BE2C (cell line): Measurements from ENCODE around the gene PDE2A.

Experiments used
- DNase-seq: peaks from one replicate; pipeline ENCODE4 v3.0.0-alpha.2; 2020
- H3K27me3 ChIP-seq: fragments of 250-450 bp; sonication (Bioruptor Pico); 2 replicates; pipeline ENCODE4 v1.5.1; 2020; ENCODE audit warnings: mild to moderate bottlenecking
- H3K36me3 ChIP-seq: fragments of 250-450 bp; sonication (Bioruptor Pico); 2 replicates; pipeline ENCODE4 v1.5.1; 2020; ENCODE audit warnings: mild to moderate bottlenecking
- H3K4me1 ChIP-seq: fragments of 250-450 bp; sonication (Bioruptor Pico); 2 replicates; pipeline ENCODE4 v1.5.1; 2020
- H3K4me3 ChIP-seq: 2 replicates; pipeline ENCODE4 v1.5.1; 2011; ENCODE audit warnings: low read depth, low read length
- H3K9me3 ChIP-seq: fragments of 250-450 bp; sonication (Bioruptor Pico); 2 replicates; pipeline ENCODE4 v1.5.1; 2020
- TF ChIP-seq, protein P1 (sequence below): IDR thresholded peaks from 2 replicates; pipeline ENCODE4 v1.5.1; 2012; ENCODE audit warnings: mild to moderate bottlenecking, low read depth, low read length

Gene PDE2A

DNA sequence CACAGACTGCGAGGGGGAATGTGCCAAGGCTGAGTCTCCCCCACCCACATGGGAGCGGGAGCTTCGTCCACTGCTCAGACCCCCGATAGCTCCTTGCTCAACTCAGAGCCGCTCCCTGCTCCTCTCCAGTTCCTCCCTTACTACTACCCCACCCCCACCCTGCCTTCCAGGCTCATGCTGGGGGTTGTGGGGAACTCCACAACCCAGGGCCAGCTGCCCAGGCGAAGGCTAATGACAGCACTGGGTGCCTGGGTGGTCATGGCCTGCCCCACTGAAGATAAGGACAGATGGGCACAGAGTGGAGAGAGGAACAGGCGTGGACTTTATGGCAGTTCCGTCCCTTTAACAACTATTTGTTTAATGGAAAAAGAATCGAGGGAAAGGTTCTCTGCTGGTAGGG is 73.7 kb downstream of the PDE2A start:
- H3K27me3 ChIP-seq: no peaks in the 10 kb centered on the region
- no peak overlapping the region for H3K4me3 ChIP-seq
- H3K4me1 ChIP-seq: peaks cover 6% of the 10 kb centered on the region; the same call in 1 of the 2 replicates
- no peak for DNase-seq
- TF ChIP-seq, protein P1, sequence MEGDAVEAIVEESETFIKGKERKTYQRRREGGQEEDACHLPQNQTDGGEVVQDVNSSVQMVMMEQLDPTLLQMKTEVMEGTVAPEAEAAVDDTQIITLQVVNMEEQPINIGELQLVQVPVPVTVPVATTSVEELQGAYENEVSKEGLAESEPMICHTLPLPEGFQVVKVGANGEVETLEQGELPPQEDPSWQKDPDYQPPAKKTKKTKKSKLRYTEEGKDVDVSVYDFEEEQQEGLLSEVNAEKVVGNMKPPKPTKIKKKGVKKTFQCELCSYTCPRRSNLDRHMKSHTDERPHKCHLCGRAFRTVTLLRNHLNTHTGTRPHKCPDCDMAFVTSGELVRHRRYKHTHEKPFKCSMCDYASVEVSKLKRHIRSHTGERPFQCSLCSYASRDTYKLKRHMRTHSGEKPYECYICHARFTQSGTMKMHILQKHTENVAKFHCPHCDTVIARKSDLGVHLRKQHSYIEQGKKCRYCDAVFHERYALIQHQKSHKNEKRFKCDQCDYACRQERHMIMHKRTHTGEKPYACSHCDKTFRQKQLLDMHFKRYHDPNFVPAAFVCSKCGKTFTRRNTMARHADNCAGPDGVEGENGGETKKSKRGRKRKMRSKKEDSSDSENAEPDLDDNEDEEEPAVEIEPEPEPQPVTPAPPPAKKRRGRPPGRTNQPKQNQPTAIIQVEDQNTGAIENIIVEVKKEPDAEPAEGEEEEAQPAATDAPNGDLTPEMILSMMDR: no peak
- H3K9me3 ChIP-seq: no peaks in the 10 kb centered on the region
- peaks cover 59% of the 10 kb centered on the region for H3K36me3 ChIP-seq

DNA sequence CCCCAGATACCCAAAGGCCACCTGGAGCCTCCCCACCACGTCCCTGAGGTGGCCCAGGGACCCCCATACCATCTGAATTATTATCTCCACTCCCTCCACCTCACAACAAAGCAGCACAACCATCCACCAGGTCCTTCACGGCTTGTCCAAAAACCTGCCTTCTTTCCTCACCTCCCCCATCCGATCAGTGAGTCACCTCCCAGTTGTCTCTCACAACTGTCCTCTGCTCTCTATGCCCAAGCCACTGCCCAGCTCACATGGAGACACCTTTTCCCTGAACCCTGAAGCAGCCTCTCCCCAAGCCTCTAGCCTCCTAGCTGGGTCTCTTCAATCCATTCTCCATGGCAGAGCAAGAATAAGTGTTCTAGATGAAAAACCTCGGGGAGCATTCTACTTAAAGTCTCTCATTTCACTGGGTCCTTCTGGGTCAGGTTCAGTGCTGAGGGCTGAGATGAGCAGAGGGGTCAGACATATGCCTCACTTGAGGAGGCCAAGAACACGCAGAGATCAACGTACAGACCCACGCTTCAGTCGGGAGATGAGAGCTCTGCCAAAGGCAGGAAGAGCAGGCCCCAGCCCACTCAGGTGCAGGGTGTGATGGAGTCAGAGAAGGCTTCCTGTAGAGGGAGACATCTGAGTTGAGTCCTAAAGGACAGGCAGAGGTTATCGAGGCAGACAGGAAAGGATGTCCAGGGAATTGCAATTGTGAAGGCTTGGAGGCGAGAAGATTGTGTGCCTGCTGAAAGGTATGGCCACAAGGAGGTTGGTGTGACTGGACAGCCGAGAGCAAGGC is 74.7 kb downstream of the PDE2A start:
- Histone ChIP-seq H3K27me3 (no peaks in the 10 kb centered on the region), H3K36me3 (peaks cover 49% of the 10 kb centered on the region), H3K9me3 (no peaks in the 10 kb centered on the region), H3K4me3 (no peak overlapping the region), H3K4me1 (peaks cover 6% of the 10 kb centered on the region; the same call in 1 of the 2 replicates)
- DNase-seq: no peak
- TF ChIP-seq, protein P1: no peak

DNA sequence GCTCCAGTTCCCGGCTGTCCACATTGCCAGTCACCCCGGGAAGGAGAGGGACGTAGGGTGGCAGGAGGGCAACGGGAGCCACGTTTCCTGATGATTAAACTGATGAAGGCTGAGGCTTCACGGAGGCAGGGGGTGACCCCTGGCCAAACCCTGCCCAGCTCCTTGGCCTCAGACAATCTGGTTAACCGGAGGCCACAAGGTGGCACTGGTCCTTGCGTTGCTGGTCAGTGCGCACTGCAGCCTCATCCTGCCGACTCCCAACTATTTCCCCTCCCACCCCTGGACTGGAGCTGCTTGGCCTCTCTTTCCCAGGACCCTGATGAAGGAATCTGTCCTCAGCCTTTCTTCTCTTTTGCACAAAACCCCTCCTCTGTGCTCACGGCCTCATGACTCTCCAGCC is 75.3 kb downstream of the PDE2A start:
- Histone ChIP-seq H3K9me3 (no peaks in the 10 kb centered on the region), H3K4me1 (peaks cover 6% of the 10 kb centered on the region; the same call in 1 of the 2 replicates), H3K4me3 (no peak overlapping the region), H3K36me3 (peaks cover 42% of the 10 kb centered on the region), H3K27me3 (no peaks in the 10 kb centered on the region)
- DNase-seq: peak; percentile 52
- TF ChIP-seq, protein P1: peak; percentile 55

DNA sequence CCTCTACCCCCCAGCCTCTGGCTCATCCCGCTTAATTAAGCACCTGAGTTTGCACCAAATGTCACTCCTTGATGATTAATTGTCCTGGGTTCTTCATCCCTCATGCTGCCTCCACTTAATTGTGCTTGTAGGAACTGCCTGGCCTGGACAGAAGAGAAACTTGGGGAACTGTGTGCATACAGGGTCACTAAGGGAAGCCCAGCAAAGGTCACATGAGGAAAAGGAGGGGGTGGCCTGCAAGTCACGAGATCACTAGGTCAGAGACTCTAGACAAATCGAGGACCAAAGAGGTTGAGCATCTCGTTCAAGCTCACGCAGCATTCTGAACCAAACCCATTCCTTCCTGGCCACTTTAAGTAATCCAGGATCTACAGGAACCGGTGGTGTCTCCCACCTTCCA is 75.8 kb downstream of the PDE2A start:
- TF ChIP-seq, protein P1: no peak
- Histone ChIP-seq H3K4me3 (no peak overlapping the region), H3K36me3 (peaks cover 38% of the 10 kb centered on the region), H3K9me3 (no peaks in the 10 kb centered on the region), H3K27me3 (no peaks in the 10 kb centered on the region), H3K4me1 (peaks cover 6% of the 10 kb centered on the region; the same call in 1 of the 2 replicates)
- no peak for DNase-seq

DNA sequence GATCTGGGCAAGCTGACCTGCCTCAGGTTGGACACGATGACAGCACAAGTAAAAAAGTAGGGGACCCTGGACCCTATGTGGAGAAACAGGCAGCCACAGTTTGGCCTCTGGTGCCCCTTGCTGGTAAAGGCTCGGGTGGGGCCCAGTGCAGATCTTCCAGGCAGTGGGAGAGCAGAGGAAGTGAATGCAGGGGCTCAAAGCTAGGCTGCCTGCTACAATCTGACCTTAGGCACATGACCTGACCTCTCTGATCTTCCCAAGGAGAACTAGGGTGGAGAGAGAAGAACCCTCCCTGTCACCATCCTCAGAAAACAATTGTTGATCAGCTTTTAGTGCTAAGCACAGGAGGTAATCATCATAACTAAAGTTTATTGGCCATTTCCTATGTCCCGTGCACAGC is 76.5 kb downstream of the PDE2A start:
- H3K27me3 ChIP-seq: no peaks in the 10 kb centered on the region
- DNase-seq: no peak
- peaks cover 32% of the 10 kb centered on the region for H3K36me3 ChIP-seq
- no peak overlapping the region for H3K4me3 ChIP-seq
- no peaks in the 10 kb centered on the region for H3K9me3 ChIP-seq
- H3K4me1 ChIP-seq: peaks cover 6% of the 10 kb centered on the region; the same call in 1 of the 2 replicates
- TF ChIP-seq, protein P1: no peak

DNA sequence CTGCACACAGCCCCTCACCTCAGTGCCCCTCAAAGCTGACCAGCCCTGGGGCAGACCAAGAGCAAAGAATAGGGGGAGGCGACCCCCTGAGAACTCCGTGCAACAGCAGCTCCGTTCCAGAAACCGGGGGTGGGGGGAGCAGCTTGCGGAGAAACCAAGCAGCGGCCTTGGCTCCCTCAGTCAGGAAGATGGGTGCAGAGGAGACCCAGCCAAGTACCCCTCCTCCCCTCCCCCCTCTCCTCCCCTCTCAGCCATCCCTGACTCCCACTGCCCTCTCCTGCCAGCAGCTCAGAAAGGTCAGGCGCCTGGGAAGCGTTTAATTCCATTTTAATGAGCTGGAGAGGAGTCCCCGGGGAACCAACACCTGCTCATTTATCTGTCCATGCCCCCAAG is 78.9 kb downstream of the PDE2A start:
- no peak for DNase-seq
- peaks cover 24% of the 10 kb centered on the region for H3K36me3 ChIP-seq
- H3K9me3 ChIP-seq: no peaks in the 10 kb centered on the region
- TF ChIP-seq, protein P1: no peak
- no peaks in the 10 kb centered on the region for H3K27me3 ChIP-seq
- no peak overlapping the region for H3K4me3 ChIP-seq
- H3K4me1 ChIP-seq: peaks cover 3% of the 10 kb centered on the region; the same call in 1 of the 2 replicates
